RWPE1 (cell line): ENCODE measurements around the gene HUS1B.

Experiments used
- CTCF ChIA-PET: fragments of 350-600 bp; sonication (Branson Sonifier 250); formaldehyde crosslinking; extraction: SDS; loops from one replicate; lab custom pipeline; 2021; lab: Yijun Ruan, JAX
- POLR2A ChIA-PET: fragments of 400-600 bp; formaldehyde crosslinking; extraction: SDS; loops from one replicate; lab custom pipeline; 2020; ENCODE audit warnings: antibody characterized with exemption; ENCODE audit not compliant: low non-redundant PET; lab: Yijun Ruan, JAX
- DNase-seq: peaks from one replicate; pipeline ENCODE4 v3.0.0; 2012; ENCODE audit warnings: low spot score
- H3K27ac ChIP-seq: fragments of 450-650 bp; 2 replicates; pipeline ENCODE4 v1.5.1; 2017
- CTCF ChIP-seq: fragments of 450-650 bp; conservative IDR thresholded peaks from 2 replicates; pipeline ENCODE4 v1.5.1; 2017; ENCODE audit warnings: low read depth, mild to moderate bottlenecking

HUS1B gene

GRCh38 chr6:609905-610304 is 47.0 kb downstream of the HUS1B start:
- ChIA-PET CTCF (interaction anchor here (0.6 kb wide), 1 partner anchor 1349 kb away, joined by 3 read pairs; no protein-coding TSS in a partner anchor), POLR2A (no interaction called here)
- no peak for DNase-seq

GRCh38 chr6:606829-607379 is 50.0 kb downstream of the HUS1B start:
- no peak overlapping the region for H3K27ac ChIP-seq
- ChIA-PET CTCF (interaction anchor here (1.0 kb wide), 1 partner anchor 14 kb away, joined by 5 read pairs; no protein-coding TSS in a partner anchor), POLR2A (no interaction called here)
- TF ChIP-seq CTCF: no peak
- DNase-seq: no peak

More at GRCh38 chr6:609905-610304, 47.0 kb downstream of the HUS1B start:
- no peak overlapping the region for H3K27ac ChIP-seq
- no peak for TF ChIP-seq CTCF
